IMR-90 (cell line): ENCODE measurements around the gene FOXP1. TPM values are rescaled to one million over a fixed set of nuclear protein-coding genes. Genes with fewer than 3 reads are reported as not detected.

ENCODE experiments used
- ATAC-seq: fragments of 200-7000 bp; cut with Tn5 transposase; 2 replicates; pipeline ENCODE4 v1.9.1; 2020; ENCODE audit warnings: low read depth, mild to moderate bottlenecking, moderate library complexity
- BruUV-seq: library from RNA; stranded (reverse); fragments of 400-500 nt; replicated peaks from 2 replicates; lab custom pipeline; 2021; lab: Mats Ljungman, UMichigan
- CTCF ChIA-PET: fragments of 300-600 bp; formaldehyde crosslinking; extraction: SDS; loops from one replicate; lab custom pipeline; 2021; ENCODE audit warnings: antibody characterized with exemption; lab: Yijun Ruan, JAX
- POLR2A ChIA-PET: fragments of 300-600 bp; sonication (Branson Sonifier 250); formaldehyde crosslinking; loops from one replicate; lab custom pipeline; 2022; ENCODE audit warnings: antibody characterized with exemption; ENCODE audit not compliant: unreplicated experiment; lab: Charles Lee
- DNase-seq: peaks from one replicate; pipeline ENCODE4 v3.0.0; 2013
- H2AFZ ChIP-seq: replicated peaks from 2 replicates; pipeline ENCODE3; 2013; ENCODE audit warnings: low read length, mild to moderate bottlenecking; ENCODE audit not compliant: poor library complexity
- H2AK5ac ChIP-seq: 2 replicates; pipeline ENCODE4 v1.6.1; 2013; ENCODE audit warnings: low read depth, low read length, inconsistent platforms
- H2AK9ac ChIP-seq: replicated peaks from 2 replicates; pipeline ENCODE3; 2013; ENCODE audit warnings: mild to moderate bottlenecking, low read depth, low read length, moderate library complexity; ENCODE audit not compliant: poor library complexity
- H2BK120ac ChIP-seq: 2 replicates; pipeline ENCODE4 v1.6.1; 2013; ENCODE audit warnings: low read depth, low read length, inconsistent platforms
- H2BK15ac ChIP-seq: 3 replicates; pipeline ENCODE4 v1.6.1; 2013; ENCODE audit warnings: low read depth, low read length, inconsistent platforms
- H2BK20ac ChIP-seq: 2 replicates; pipeline ENCODE4 v1.6.1; 2013; ENCODE audit warnings: low read depth, mild to moderate bottlenecking, inconsistent platforms, low read length, moderate library complexity
- H2BK5ac ChIP-seq: 2 replicates; pipeline ENCODE4 v1.6.1; 2013; ENCODE audit warnings: mild to moderate bottlenecking, low read depth, low read length, inconsistent platforms; ENCODE audit not compliant: poor library complexity, severe bottlenecking
- H3K14ac ChIP-seq: replicated peaks from 2 replicates; pipeline ENCODE4 v1.6.1; 2013; ENCODE audit warnings: low read depth, low read length, inconsistent platforms
- H3K18ac ChIP-seq: 2 replicates; pipeline ENCODE4 v1.6.1; 2013; ENCODE audit warnings: low read depth, low read length, control low read depth
- H3K23ac ChIP-seq: 2 replicates; pipeline ENCODE4 v1.6.1; 2013; ENCODE audit warnings: low read depth, low read length, inconsistent platforms
- H3K27ac ChIP-seq: 2 replicates; pipeline ENCODE4 v1.5.1; 2013; ENCODE audit warnings: mild to moderate bottlenecking, control low read depth, low read length; ENCODE audit not compliant: insufficient read depth
- H3K27me3 ChIP-seq: 2 replicates; pipeline ENCODE4 v1.6.1; 2013; ENCODE audit warnings: low read length; ENCODE audit not compliant: control insufficient read depth, insufficient read depth
- H3K36me3 ChIP-seq: 2 replicates; pipeline ENCODE4 v1.6.1; 2013; ENCODE audit warnings: low read length, mixed read lengths; ENCODE audit not compliant: control insufficient read depth, insufficient read depth
- H3K4ac ChIP-seq: 2 replicates; pipeline ENCODE4 v1.6.1; 2013; ENCODE audit warnings: low read depth, low read length, inconsistent platforms
- H3K4me1 ChIP-seq: 2 replicates; pipeline ENCODE4 v1.6.1; 2013; ENCODE audit warnings: low read length, mixed read lengths; ENCODE audit not compliant: control insufficient read depth, insufficient read depth
- H3K4me2 ChIP-seq: 2 replicates; pipeline ENCODE4 v1.6.1; 2013; ENCODE audit warnings: low read depth, mild to moderate bottlenecking, control low read depth, low read length, moderate library complexity
- H3K4me3 ChIP-seq: 2 replicates; pipeline ENCODE4 v1.5.1; 2013; ENCODE audit warnings: low read depth, mild to moderate bottlenecking, control low read depth, low read length, moderate library complexity; ENCODE audit not compliant: insufficient read depth
- H3K56ac ChIP-seq: 2 replicates; pipeline ENCODE4 v1.6.1; 2013; ENCODE audit warnings: low read length, inconsistent platforms; ENCODE audit not compliant: insufficient read depth; ENCODE audit errors: extremely low read depth
- H3K79me1 ChIP-seq, 2 experiments: 2 replicates each; pipeline ENCODE4 v1.6.1; 2013; ENCODE audit warnings: low read length in 2 of 2, inconsistent platforms in 1 of 2, low read depth in 1 of 2
- H3K9ac ChIP-seq: 2 replicates; pipeline ENCODE4 v1.6.1; 2013; ENCODE audit warnings: low read depth, low read length, control low read depth
- H3K9me1 ChIP-seq: 2 replicates; pipeline ENCODE4 v1.6.1; 2013; ENCODE audit warnings: low read length, inconsistent platforms; ENCODE audit not compliant: insufficient read depth
- H3K9me3 ChIP-seq: 2 replicates; pipeline ENCODE4 v1.6.1; 2013; ENCODE audit warnings: low read length; ENCODE audit not compliant: control insufficient read depth, insufficient read depth
- H4K20me1 ChIP-seq: 2 replicates; pipeline ENCODE4 v1.6.1; 2013; ENCODE audit warnings: low read length, inconsistent platforms; ENCODE audit not compliant: insufficient read depth
- H4K5ac ChIP-seq: 2 replicates; pipeline ENCODE4 v1.6.1; 2013; ENCODE audit warnings: mild to moderate bottlenecking, low read depth, low read length, control low read depth
- H4K8ac ChIP-seq, 2 experiments: 2 replicates each; pipeline ENCODE4 v1.6.1; 2013; ENCODE audit warnings: low read depth in 2 of 2, low read length in 2 of 2, control low read depth in 1 of 2, inconsistent platforms in 1 of 2
- H4K91ac ChIP-seq: 2 replicates; pipeline ENCODE4 v1.6.1; 2013; ENCODE audit warnings: low read depth, low read length, inconsistent platforms; ENCODE audit not compliant: insufficient read depth
- BHLHE40 ChIP-seq: fragments of 150-350 bp; IDR thresholded peaks from 2 replicates; pipeline ENCODE4 v1.6.1; 2016; ENCODE audit warnings: mild to moderate bottlenecking, low read depth, low read length
- CEBPB ChIP-seq: IDR thresholded peaks from 2 replicates; pipeline ENCODE4 v1.6.1; 2012; ENCODE audit warnings: low read depth, low read length, improper control_type of control experiment
- CHD1 ChIP-seq: IDR thresholded peaks from 2 replicates; pipeline ENCODE4 v1.6.1; 2012; ENCODE audit warnings: low read depth, low read length, improper control_type of control experiment
- FOS ChIP-seq: fragments of 150-350 bp; IDR thresholded peaks from 2 replicates; pipeline ENCODE4 v1.6.1; 2016; ENCODE audit warnings: low read depth, low read length
- MAFK ChIP-seq: IDR thresholded peaks from 2 replicates; pipeline ENCODE4 v1.6.1; 2012; ENCODE audit warnings: low read depth, low read length, improper control_type of control experiment
- MAZ ChIP-seq: IDR thresholded peaks from 2 replicates; pipeline ENCODE4 v1.6.1; 2012; ENCODE audit warnings: low read depth, mild to moderate bottlenecking, low read length, improper control_type of control experiment, moderate library complexity, borderline replicate concordance
- MXI1 ChIP-seq: IDR thresholded peaks from 2 replicates; pipeline ENCODE4 v1.6.1; 2012; ENCODE audit warnings: low read depth, mild to moderate bottlenecking, low read length, moderate library complexity, borderline replicate concordance
- NFE2L2 ChIP-seq: fragments of 150-350 bp; IDR thresholded peaks from 2 replicates; pipeline ENCODE4 v1.6.1; 2016; ENCODE audit warnings: low read depth, mild to moderate bottlenecking, low read length
- POLR2A ChIP-seq: IDR thresholded peaks from 2 replicates; pipeline ENCODE4 v1.6.1; 2012; ENCODE audit warnings: mild to moderate bottlenecking, low read depth, low read length
- RAD21 ChIP-seq: IDR thresholded peaks from 2 replicates; pipeline ENCODE4 v1.6.1; 2012; ENCODE audit warnings: low read length, improper control_type of control experiment
- RCOR1 ChIP-seq: IDR thresholded peaks from 2 replicates; pipeline ENCODE4 v1.6.1; 2012; ENCODE audit warnings: mild to moderate bottlenecking, low read length, improper control_type of control experiment; ENCODE audit not compliant: insufficient replicate concordance
- RFX5 ChIP-seq: IDR thresholded peaks from 2 replicates; pipeline ENCODE4 v1.8.0; 2012; ENCODE audit warnings: low read depth, mild to moderate bottlenecking, low read length, moderate library complexity
- SMC3 ChIP-seq: fragments of 150-350 bp; IDR thresholded peaks from 2 replicates; pipeline ENCODE4 v1.6.1; 2016; ENCODE audit warnings: low read depth, mild to moderate bottlenecking, antibody characterized with exemption, low read length, moderate library complexity
- WGBS, 2 experiments: methylation state at CpG; one replicate each; pipeline versions ENCODE4 v1.1.5 to v1.1.7; 2013; ENCODE audit warnings: missing lambda C conversion rate in 2 of 2; ENCODE audit not compliant: insufficient read length in 1 of 2; ENCODE audit errors: extremely low coverage in 2 of 2; 5-methylcytosine and 5-hydroxymethylcytosine counted together
- dilution Hi-C: fragments of 300-500 bp; cut with HindIII; formaldehyde crosslinking; loops from one replicate; pipeline ENCODE4 v1.14.3; 2018; ENCODE audit warnings: low sequenced_read_pairs; ENCODE audit not compliant: unreplicated experiment
- in situ Hi-C: fragments of 300-500 bp; cut with MboI; formaldehyde crosslinking; loops from 3 replicates; pipeline ENCODE4 v1.14.3; 2019; ENCODE audit warnings: low sequenced_read_pairs, inconsistent platforms, mixed read lengths
- intact Hi-C: fragments of 100-400 bp; cut with micrococcal nuclease; formaldehyde crosslinking; loops from 2 replicates; pipeline ENCODE4 v1.10.0; 2022
- polyA plus RNA-seq, 3 experiments: library from polyadenylated mRNA; depleted of rRNA; stranded (reverse); fragments of >200 nt; gene quantifications; 2 replicates each; pipeline ENCODE4 v1.2.3, GENCODE V29; 2012; ENCODE audit warnings: low replicate concordance in 1 of 3
- total RNA-seq: library from RNA; depleted of rRNA; stranded (reverse); fragments of >200 nt; gene quantifications from 2 replicates; pipeline ENCODE4 v1.2.3, GENCODE V29; 2012
- TF ChIP-seq, protein P1 (sequence below): fragments of 150-350 bp; IDR thresholded peaks from 2 replicates; pipeline ENCODE4 v1.6.1; 2016; ENCODE audit warnings: low read depth, mild to moderate bottlenecking, low read length, moderate library complexity, borderline replicate concordance
- TF ChIP-seq, protein P2 (sequence below): conservative IDR thresholded peaks from 2 replicates; pipeline ENCODE4 v1.5.1; 2012; ENCODE audit warnings: mild to moderate bottlenecking, low read depth, low read length, improper control_type of control experiment
- TF ChIP-seq, protein P3 (sequence below): fragments of 150-350 bp; IDR thresholded peaks from 2 replicates; pipeline ENCODE4 v1.6.1; 2017; ENCODE audit warnings: mild to moderate bottlenecking, antibody characterized with exemption, low read length, low read depth

FOXP1 gene
- total and polyA plus RNA-seq, 2 of the 4 experiments (the other 2 are of a cell fraction) = 37.0 to 132 TPM

GRCh38 chr3:71458895-71459294, 124.6 kb downstream of the FOXP1 start:
- no peak overlapping the region for H2BK5ac ChIP-seq
- no peak overlapping the region for H4K5ac ChIP-seq
- no peaks in the 10 kb centered on the region for H3K36me3 ChIP-seq
- no peak overlapping the region for H2AK9ac ChIP-seq
- CTCF ChIA-PET = no interaction called here
- POLR2A ChIA-PET = no interaction called here
- no peaks in the 10 kb centered on the region for H4K20me1 ChIP-seq
- H3K27me3 ChIP-seq = no peaks in the 10 kb centered on the region
- peaks cover 17 to 51% of the 10 kb centered on the region in 2 experiments for H3K79me1 ChIP-seq
- no peak for DNase-seq
- H3K9me3 ChIP-seq = no peaks in the 10 kb centered on the region
- no peak overlapping the region for H4K91ac ChIP-seq
- H4K8ac ChIP-seq = no peak overlapping the region
- no peak overlapping the region for H3K4ac ChIP-seq
- H3K9ac ChIP-seq = no peak overlapping the region
- no CpG with 5 or more reads among the region's 1 CpG for WGBS, 2 experiments
- no peak overlapping the region for H3K23ac ChIP-seq
- no peak overlapping the region for H2BK15ac ChIP-seq
- no TSS peak for BruUV-seq
- no peak overlapping the region for H2BK20ac ChIP-seq
- TF ChIP-seq NFE2L2 (no peak), SMC3 (no peak), MAZ (no peak), BHLHE40 (no peak), MAFK (no peak), CEBPB (no peak), FOS (no peak), RAD21 (no peak), POLR2A (no peak), MXI1 (no peak), RFX5 (no peak), CHD1 (no peak), RCOR1 (no peak)
- TF ChIP-seq, protein P1, sequence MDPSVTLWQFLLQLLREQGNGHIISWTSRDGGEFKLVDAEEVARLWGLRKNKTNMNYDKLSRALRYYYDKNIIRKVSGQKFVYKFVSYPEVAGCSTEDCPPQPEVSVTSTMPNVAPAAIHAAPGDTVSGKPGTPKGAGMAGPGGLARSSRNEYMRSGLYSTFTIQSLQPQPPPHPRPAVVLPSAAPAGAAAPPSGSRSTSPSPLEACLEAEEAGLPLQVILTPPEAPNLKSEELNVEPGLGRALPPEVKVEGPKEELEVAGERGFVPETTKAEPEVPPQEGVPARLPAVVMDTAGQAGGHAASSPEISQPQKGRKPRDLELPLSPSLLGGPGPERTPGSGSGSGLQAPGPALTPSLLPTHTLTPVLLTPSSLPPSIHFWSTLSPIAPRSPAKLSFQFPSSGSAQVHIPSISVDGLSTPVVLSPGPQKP = no peak
- TF ChIP-seq, protein P2, sequence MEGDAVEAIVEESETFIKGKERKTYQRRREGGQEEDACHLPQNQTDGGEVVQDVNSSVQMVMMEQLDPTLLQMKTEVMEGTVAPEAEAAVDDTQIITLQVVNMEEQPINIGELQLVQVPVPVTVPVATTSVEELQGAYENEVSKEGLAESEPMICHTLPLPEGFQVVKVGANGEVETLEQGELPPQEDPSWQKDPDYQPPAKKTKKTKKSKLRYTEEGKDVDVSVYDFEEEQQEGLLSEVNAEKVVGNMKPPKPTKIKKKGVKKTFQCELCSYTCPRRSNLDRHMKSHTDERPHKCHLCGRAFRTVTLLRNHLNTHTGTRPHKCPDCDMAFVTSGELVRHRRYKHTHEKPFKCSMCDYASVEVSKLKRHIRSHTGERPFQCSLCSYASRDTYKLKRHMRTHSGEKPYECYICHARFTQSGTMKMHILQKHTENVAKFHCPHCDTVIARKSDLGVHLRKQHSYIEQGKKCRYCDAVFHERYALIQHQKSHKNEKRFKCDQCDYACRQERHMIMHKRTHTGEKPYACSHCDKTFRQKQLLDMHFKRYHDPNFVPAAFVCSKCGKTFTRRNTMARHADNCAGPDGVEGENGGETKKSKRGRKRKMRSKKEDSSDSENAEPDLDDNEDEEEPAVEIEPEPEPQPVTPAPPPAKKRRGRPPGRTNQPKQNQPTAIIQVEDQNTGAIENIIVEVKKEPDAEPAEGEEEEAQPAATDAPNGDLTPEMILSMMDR = no peak
- TF ChIP-seq, protein P3, sequence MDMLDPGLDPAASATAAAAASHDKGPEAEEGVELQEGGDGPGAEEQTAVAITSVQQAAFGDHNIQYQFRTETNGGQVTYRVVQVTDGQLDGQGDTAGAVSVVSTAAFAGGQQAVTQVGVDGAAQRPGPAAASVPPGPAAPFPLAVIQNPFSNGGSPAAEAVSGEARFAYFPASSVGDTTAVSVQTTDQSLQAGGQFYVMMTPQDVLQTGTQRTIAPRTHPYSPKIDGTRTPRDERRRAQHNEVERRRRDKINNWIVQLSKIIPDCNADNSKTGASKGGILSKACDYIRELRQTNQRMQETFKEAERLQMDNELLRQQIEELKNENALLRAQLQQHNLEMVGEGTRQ = no peak
- peaks cover 13% of the 10 kb centered on the region for H3K9me1 ChIP-seq
- peaks cover 10% of the 10 kb centered on the region for H3K4me1 ChIP-seq
- H2BK120ac ChIP-seq = no peak overlapping the region
- in situ Hi-C loops (no loop called here), dilution Hi-C loops (no loop called here), intact Hi-C loops (loop anchor here (5.0 to 10.0 kb wide), 2 partner anchors 123 to 474 kb away; partner anchors contain the start of gene FOXP1)
- no peak overlapping the region for H3K27ac ChIP-seq
- no peak overlapping the region for H3K4me2 ChIP-seq
- H3K4me3 ChIP-seq = no peak overlapping the region
- H2AK5ac ChIP-seq = no peak overlapping the region
- H2AFZ ChIP-seq = no peak overlapping the region
- H3K14ac ChIP-seq = no peak overlapping the region
- no peak for ATAC-seq
- no peak overlapping the region for H3K56ac ChIP-seq
- H3K18ac ChIP-seq = no peak overlapping the region
